Motor neuron (in vitro differentiated cells): Measurements from ENCODE around the gene UBE2V1. TPM values are rescaled to one million over a fixed set of nuclear protein-coding genes. Genes with fewer than 3 reads are reported as not detected.

ENCODE experiments used
- ATAC-seq, 8 experiments: fragments of 200-7000 bp; cut with Tn5 transposase; replicated peaks in 6 of 8; 2 replicates each; pipeline ENCODE4 v1.8.0; 2021; ENCODE audit warnings: mild to moderate bottlenecking in 8 of 8, moderate library complexity in 8 of 8
- H3K27ac ChIP-seq, 2 donors: fragments of 250-450 bp; sonication (Bioruptor Pico); 2 replicates each; pipeline ENCODE4 v1.9.0; 2021; ENCODE audit warnings: antibody characterized with exemption in 2 of 2, mild to moderate bottlenecking in 2 of 2, moderate library complexity in 1 of 2
- H3K4me1 ChIP-seq, 2 donors: fragments of 250-450 bp; sonication (Bioruptor Pico); replicated peaks in 1 of 2; 2 replicates each; pipeline ENCODE4 v1.6.1; 2021; ENCODE audit warnings: antibody characterized with exemption in 2 of 2, mild to moderate bottlenecking in 2 of 2, moderate library complexity in 1 of 2
- H3K4me3 ChIP-seq, 5 donors: fragments of 250-450 bp; sonication (Bioruptor Pico); 2 replicates each; pipeline ENCODE4 v1.9.0; 2021; ENCODE audit warnings: antibody characterized with exemption in 5 of 5, mild to moderate bottlenecking in 5 of 5, moderate library complexity in 4 of 5
- WGBS, 10 experiments: fragments of 450-650 bp; shearing (Covaris generic); methylation state at CpG; one replicate each; pipeline ENCODE4 v1.0.0; 2022; 5-methylcytosine and 5-hydroxymethylcytosine counted together
- in situ Hi-C, 9 experiments: fragments of 400-800 bp; cut with MboI; loops; one replicate each; pipeline ENCODE4 v1.15.0; 2021; ENCODE audit warnings: low sequenced_read_pairs in 9 of 9, low pct_unique_long_range_greater_than_20kb in 2 of 9; ENCODE audit not compliant: unreplicated experiment in 9 of 9
- total RNA-seq, 8 experiments: library from RNA; unstranded; fragments of 300-600 nt; gene quantifications; 2 replicates each; pipeline versions ENCODE4 v1.2.3 to v1.2.4, GENCODE V29; 2022

UBE2V1 gene
- total RNA-seq, 8 experiments from 2014 or later = 55.7 to 158 (median 87.4) TPM

DNA sequence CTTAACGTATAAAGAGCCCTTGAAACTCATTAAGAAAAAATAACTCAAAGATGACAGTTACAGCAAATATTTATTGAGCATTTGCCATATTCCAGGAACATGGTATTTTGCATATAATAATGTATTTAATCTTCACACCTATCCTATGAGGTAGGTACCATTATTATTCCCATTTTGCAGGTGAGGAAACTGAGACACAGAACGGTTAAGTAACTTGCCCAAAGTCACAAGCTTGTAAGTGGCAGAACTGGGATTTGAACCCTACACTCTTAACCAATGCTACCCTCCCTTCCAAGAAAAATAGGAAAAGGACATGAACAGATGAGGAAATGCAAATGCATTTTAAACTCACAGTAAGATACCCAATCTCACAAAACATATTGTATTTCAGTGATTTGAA is 5.3 kb upstream of the UBE2V1 start:
- in situ Hi-C loops = no loop called here
- 45 to 100% (median 86%) methylated on average over 1 to 2 of the region's 2 CpGs; no CpG with 5 or more reads in 2 of the 10 experiments for WGBS, 10 experiments
- no peak for ATAC-seq
- peaks cover 11 to 17% of the 10 kb centered on the region in 2 donors for H3K4me1 ChIP-seq
- H3K27ac ChIP-seq = no peak overlapping the region
- H3K4me3 ChIP-seq = no peak overlapping the region

DNA sequence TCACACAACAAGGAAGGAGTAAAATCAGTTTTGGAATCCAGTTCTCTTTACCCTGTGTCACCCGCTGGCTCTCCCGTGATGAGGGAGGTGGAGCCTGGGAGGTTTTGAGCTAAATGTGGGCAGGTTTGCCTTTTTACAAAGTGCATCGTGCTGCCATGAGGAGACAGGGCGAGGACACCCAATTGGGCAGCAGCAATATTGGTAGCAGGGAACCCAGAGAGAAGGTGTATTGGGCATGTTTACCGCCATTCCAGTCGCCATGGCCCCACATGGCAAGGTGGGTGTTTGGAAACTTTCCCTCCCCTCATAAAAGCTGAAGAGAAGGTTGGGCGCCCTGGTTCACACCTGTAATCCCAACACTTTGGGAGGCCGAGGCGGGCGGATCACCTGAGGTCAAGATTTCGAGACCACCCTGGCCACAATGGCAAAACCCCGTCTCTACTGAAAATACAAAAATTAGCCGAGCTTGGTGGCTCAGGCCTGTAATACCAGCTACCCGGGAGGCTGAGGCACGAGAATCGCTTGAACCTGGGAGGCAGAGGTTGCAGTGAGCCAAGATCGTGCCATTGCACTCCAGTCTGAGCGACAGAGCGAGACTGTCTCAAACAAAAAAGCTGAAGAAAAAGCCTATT is 3.5 kb upstream of the UBE2V1 start:
- WGBS, 10 experiments = 54 to 100% (median 92%) methylated on average over 1 to 16 of the region's 19 CpGs; no CpG with 5 or more reads in 1 of the 10 experiments
- no peak for ATAC-seq
- Histone ChIP-seq H3K27ac (no peak overlapping the region), H3K4me3 (peak overlapping the region; percentile 34 to 52 (median 43)), H3K4me1 (peaks cover 14 to 21% of the 10 kb centered on the region in 2 donors)
- in situ Hi-C loops = no loop called here

GRCh38 chr20:50115591-50116367 is 2.8 kb upstream of the UBE2V1 start:
- ATAC-seq = peak; percentile 69 to 84 (median 82)
- WGBS, 10 experiments = 0 to 5% (median 0%) methylated on average over 2 to 22 of the region's 24 CpGs
- Histone ChIP-seq H3K4me3 (peak overlapping the region; percentile 34 to 52 (median 43)), H3K27ac (no peak overlapping the region), H3K4me1 (peaks cover 19 to 23% of the 10 kb centered on the region in 2 donors)
- in situ Hi-C loops = no loop called here

DNA sequence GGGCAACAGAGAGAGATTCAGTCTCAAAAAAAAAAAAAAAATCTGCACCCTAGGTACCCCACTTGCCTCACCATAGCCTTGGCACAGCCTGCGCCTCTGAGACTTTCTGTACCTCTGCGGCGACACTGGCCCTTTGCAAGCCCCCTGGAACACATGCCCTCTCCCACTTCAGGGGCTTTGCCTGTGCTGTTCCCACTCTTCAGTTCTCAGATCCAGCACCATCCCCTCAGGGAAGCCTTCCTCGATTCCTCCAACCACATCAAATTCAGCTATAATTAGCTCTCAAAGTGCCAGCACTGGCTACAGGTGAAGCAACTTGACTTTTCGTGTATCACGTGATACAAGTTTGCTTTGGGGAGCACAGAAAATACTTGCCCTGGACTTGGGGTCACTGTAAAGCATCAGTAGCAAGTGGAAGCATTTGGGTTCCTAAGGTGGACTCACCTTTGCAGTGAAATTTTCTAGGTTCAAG is 2.1 kb upstream of the UBE2V1 start:
- WGBS, 10 experiments = 0 to 68% (median 44%) methylated on average over 1 to 6 of the region's 6 CpGs; no CpG with 5 or more reads in 2 of the 10 experiments
- Histone ChIP-seq H3K4me1 (peaks cover 19 to 23% of the 10 kb centered on the region in 2 donors), H3K4me3 (peak overlapping the region in 4 of 5 donors; percentile 34 to 52 (median 45)), H3K27ac (no peak overlapping the region)
- in situ Hi-C loops = no loop called here
- no peak for ATAC-seq

DNA sequence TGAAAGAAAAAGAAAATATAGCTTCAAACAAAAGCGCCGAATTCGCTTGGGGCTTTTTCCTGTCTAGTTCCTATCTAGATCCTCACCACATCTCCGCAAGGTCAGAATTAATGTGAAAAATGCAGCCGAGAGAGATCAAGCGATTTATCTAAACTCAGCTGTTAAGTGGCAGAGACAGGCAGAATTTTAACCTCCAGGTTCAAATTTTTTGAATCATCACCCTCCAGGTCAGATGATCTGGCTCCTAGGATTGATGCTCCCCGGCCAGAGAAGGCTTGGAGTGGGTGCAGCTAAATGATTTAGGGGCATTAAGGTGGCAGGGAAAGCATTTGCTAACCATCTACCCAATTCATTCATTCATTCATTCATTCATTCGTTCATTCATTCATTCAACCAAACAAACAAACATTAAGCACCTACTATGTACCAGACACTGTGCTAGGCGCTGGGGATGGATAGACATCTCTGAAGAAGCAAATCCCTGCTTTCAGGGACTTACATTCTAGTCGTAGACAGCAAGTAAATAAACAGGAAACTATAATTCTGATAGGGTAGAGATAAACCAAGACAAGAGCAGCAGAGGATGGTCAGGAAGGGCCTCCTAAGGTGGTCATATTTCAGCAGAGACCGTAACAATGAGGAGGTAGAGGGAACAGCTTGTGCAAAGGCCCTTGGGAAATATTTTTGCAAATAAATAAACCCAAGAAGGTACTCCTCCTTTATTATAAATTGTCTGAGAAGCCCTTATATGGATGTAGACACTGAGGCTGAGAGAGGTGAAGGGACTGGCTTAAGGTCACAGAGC is 672 bp upstream of the UBE2V1 start:
- Histone ChIP-seq H3K4me3 (peak overlapping the region; percentile 70 to 97 (median 95)), H3K4me1 (peaks cover 19 to 23% of the 10 kb centered on the region in 2 donors)
- in situ Hi-C loops = no loop called here

DNA sequence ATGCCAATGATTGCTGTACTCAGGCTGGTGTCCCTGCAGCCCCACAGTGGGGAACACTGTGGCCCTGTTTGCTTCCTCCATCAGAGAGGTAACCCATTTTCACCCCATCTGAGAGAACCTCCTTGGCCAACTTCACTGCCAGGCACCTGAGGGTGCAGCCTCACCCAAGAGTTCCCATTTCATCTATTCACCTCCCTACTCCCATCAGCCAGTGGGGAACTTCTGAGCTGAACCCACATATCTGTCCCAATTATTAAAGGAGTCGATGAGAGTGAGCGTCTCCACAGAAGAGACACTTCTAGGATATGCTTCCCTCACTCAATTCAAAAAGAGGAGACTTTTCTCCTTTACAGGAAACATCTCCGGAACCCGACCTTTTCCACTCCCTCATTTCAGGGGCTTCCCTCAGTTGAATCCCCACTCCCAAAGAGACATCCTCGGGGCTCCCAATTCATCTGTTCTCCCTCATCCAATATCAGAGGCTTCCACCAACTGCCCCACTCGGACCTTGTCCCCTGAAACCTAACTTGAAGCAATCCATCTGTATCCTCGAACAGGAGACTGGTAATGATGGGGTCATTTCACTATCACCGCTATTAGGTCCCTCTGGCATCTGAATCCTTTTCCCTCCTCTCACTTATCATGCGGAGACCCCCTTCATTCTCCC is 988 bp downstream of the UBE2V1 start:
- in situ Hi-C loops = no loop called here
- Histone ChIP-seq H3K27ac (peak overlapping the region; percentile 96 to 97), H3K4me1 (peaks cover 24 to 26% of the 10 kb centered on the region in 2 donors), H3K4me3 (peak overlapping the region; percentile 70 to 97 (median 95))
- WGBS, 10 experiments = 0 to 8% (median 4%) methylated on average over 2 to 8 of the region's 9 CpGs; no CpG with 5 or more reads in 1 of the 10 experiments
- ATAC-seq = no peak

More for the DNA sequence above, 672 bp upstream of the UBE2V1 start:
- peak overlapping the region; percentile 96 to 97 for H3K27ac ChIP-seq
- 7 to 44% (median 25%) methylated on average over 3 to 9 of the region's 11 CpGs; no CpG with 5 or more reads in 1 of the 10 experiments for WGBS, 10 experiments
- ATAC-seq = no peak

DNA sequence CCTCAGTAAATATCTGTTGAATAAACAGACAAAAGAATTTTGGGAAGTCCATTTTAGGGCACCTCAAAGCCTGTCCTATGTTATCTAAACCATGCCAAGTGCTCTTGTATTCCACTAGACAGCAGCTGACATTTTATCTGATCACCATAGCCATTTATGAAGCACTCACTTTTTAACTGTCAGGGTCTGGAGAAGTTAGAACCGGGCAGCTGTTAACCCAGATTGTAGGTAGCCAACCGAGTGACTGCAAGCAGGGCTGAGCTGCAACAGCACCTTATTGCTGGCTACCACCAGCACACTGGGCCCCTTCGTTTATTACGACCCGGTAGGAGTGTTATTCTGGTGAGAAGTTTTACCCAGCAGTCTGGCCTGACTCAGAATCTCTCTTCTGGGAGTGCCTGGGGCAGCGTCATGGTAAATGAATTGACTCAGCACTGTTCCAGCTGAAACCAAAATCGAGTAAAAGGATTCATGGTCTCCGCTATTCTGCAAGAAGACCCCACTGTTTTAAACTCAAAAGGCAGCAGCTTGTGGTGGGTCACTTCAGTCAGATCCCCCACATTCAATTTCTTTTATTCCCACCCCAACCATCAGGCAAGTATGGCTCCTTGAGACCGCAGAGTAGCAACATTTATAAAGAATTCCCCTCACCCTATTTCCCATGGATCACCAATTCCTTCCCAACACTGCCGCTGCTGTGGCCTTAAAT is 1.7 kb downstream of the UBE2V1 start:
- no peak overlapping the region for H3K27ac ChIP-seq
- peak in 2 of 8 experiments; percentile 6 to 8 for ATAC-seq

DNA sequence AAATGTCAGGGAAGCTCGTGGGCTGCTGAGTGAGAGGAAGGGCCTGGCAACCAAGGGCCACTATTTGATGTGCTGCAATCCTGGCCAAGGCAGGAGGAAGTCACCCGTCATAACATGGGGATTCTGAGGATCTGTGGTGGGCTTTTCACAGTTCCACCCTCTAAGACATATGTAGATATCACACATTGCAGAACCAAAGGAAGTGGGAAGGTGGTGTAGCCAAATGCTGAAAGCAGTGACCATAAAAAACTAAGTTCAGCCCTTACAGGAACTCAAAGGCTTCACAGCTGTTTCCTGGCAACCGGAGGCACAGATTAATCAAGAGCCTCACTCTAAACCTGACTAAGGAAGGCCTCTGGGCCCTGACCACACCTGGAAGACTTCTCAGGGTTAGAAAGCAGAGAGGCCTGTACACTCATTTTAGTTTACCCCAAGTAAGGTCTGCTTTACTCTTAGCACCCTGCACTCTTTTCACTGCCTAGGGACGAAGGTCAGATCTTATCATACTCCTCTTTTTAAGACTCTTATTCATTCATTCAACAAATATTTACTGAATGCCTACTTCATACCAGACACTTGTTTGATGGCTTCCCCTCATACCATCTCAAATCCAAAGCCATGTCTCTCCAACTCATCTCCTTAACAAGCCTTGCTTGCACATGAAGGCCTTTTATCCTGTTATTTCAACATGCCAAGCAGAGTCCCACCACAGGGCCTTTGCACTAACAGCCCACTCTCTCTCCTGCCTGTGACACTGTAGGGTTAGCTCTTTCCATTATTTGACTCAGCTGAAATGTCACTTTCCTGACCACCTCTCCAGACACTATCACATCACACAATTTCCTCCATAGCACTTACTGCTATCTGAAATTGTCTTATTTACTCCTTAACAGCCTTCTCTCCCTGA is 2.6 kb downstream of the UBE2V1 start:
- no peak overlapping the region for H3K4me3 ChIP-seq
- H3K4me1 ChIP-seq = peaks cover 23 to 24% of the 10 kb centered on the region in 2 donors
- in situ Hi-C loops = no loop called here
- 0 to 94% (median 43%) methylated on average over 1 to 3 of the region's 4 CpGs; no CpG with 5 or more reads in 2 of the 10 experiments for WGBS, 10 experiments
- no peak overlapping the region for H3K27ac ChIP-seq
- peak in 3 of 8 experiments; percentile 18 to 36 (median 25) for ATAC-seq

More for the DNA sequence above, 1.7 kb downstream of the UBE2V1 start:
- Histone ChIP-seq H3K4me1 (peaks cover 24% of the 10 kb centered on the region in 2 donors), H3K4me3 (peak overlapping the region; percentile 70 to 97 (median 95))
- in situ Hi-C loops = no loop called here
- 0 to 76% (median 37%) methylated on average over 1 to 6 of the region's 10 CpGs; no CpG with 5 or more reads in 1 of the 10 experiments for WGBS, 10 experiments

DNA sequence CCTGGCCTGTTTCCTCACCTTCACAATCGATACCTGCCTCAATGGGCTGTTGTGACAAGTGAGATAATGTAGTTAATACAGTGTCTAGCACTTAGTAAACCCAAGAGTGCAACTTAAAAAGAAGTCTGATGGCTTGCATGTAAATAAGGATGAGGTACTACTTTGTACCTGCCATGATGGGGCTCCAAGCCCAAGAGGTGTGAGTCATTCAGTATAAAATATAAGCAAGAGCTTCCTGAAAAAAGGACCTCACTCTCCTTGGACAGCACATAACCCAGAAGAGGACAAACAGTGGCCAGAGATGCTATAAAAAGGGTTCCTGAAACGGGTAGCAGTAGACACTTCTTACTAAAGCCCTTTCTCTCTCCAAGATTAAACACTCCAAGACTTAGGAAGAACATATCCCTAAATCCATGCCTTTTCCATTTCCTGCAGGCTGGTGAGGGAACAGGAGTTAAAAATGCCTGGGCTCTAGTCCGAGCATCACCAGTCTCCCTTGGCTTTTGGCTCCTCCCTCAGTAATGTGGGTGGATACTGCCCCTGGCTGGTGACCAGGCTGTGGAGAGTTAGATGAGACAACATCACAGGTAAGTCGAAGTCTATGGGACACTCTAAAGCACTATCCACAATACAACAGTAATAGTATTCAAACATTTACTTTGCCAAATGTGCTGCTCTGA is 4.3 kb downstream of the UBE2V1 start:
- 56 to 100% (median 86%) methylated on average over 1 to 4 of the region's 4 CpGs; no CpG with 5 or more reads in 4 of the 10 experiments for WGBS, 10 experiments
- ATAC-seq = no peak
- in situ Hi-C loops = no loop called here
- no peak overlapping the region for H3K4me3 ChIP-seq
- H3K27ac ChIP-seq = no peak overlapping the region
- H3K4me1 ChIP-seq = peaks cover 11 to 15% of the 10 kb centered on the region in 2 donors

DNA sequence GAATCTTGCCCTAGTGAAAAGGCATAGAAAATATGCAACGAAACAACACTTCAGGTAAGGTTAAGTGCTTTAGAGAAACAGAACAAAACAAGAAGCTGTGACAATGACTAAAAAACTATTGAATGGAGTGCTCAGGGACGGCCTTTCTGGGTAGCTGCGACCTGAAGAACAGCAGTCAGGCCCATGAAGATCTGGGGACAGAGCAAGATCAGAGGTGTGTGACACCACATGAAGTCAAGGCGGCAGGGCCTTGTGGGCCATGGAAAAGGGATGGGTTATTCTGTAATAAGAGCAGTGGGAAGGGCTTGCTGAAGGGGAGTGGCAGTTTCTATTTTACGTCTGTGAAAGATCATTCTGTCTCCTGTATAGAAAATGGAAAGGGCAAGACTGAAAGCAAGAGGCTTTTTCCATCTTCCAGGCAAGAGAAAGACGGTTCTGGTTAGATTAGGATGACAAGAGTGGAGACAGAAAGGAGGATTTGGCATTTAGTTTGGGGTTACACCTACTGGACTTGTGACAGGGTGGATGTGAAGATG is 5.1 kb downstream of the UBE2V1 start:
- peak in 1 of 8 experiments; percentile 6 for ATAC-seq
- Histone ChIP-seq H3K27ac (no peak overlapping the region), H3K4me1 (peaks cover 9 to 13% of the 10 kb centered on the region in 2 donors), H3K4me3 (no peak overlapping the region)
- in situ Hi-C loops = no loop called here
- 31 to 88% (median 71%) methylated on average over 2 to 5 of the region's 6 CpGs; no CpG with 5 or more reads in 1 of the 10 experiments for WGBS, 10 experiments
